NB4 (cell line): ENCODE measurements around the gene MARK1.

Experiments used
- DNase-seq: peaks from one replicate; pipeline ENCODE4 v3.0.0; 2010; ENCODE audit warnings: low read depth
- H3K4me3 ChIP-seq: one replicate; pipeline ENCODE4 v1.5.1; 2011; ENCODE audit warnings: mild to moderate bottlenecking, low read depth, low read length, moderate library complexity
- MYC ChIP-seq: IDR thresholded peaks from 2 replicates; pipeline ENCODE4 v1.6.1; 2011; ENCODE audit warnings: low read depth, low read length
- POLR2A ChIP-seq: IDR thresholded peaks from 2 replicates; pipeline ENCODE4 v1.6.1; 2011; ENCODE audit warnings: mild to moderate bottlenecking; ENCODE audit not compliant: insufficient read length; ENCODE audit errors: extremely low read depth
- TF ChIP-seq, protein P1 (sequence below): IDR thresholded peaks from 2 replicates; pipeline ENCODE4 v1.6.1; 2011; ENCODE audit warnings: low read depth, low read length
- TF ChIP-seq, protein P2 (sequence below): IDR thresholded peaks from one replicate; pipeline ENCODE4 v1.5.1; 2012; ENCODE audit warnings: low read depth, low read length

The MARK1 gene

DNA sequence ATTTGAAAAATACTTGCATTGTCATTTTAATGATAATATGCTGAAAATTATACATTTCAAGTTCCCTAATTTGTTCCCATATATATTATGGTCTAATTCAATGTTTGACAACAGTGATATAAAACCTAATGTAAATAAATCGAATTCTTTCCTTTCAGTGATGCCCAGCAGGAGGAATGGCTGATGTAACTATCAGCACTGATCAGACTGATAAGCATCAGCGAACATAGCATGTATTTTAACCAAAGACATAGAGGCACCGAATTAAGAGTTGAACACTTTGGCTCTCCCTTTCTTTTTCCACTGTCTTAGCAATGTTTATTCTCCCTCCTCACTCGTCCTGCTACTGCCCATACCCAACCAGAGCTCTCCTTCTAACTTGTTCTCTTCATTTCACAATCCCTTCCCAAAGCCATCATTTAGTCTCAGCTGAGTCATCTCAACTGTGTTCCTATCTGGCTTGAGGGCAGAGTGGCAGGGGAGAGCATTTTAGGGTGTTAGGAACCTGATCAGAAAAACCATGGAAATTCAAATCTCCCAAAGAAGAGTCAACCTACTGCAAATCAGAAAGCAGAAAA lies 103.4 kb downstream of the MARK1 start:
- no peak for DNase-seq
- TF ChIP-seq, protein P1, sequence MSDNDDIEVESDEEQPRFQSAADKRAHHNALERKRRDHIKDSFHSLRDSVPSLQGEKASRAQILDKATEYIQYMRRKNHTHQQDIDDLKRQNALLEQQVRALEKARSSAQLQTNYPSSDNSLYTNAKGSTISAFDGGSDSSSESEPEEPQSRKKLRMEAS: no peak
- H3K4me3 ChIP-seq: no peak overlapping the region

DNA sequence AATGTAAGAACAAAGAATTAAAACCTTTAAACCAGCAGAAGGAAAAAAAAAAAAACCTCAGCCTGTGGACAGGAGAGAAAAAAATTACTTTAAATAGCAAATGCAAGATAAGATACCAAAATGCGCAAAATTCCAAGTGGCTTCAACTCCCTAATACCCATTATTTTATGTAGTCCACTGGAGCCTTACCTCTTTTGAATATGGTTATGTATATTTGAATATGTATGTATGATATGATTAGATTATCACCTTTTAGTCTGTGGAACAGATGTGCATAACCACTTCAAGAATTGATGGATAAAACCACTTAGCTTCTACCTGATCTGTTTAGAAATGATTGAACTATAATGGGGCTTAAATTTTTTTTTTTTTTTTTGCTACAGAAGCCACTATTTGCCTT lies 109.8 kb downstream of the MARK1 start:
- H3K4me3 ChIP-seq: no peak overlapping the region
- DNase-seq: no peak
- TF ChIP-seq MYC: no peak
- TF ChIP-seq, protein P1: no peak
- TF ChIP-seq, protein P2, sequence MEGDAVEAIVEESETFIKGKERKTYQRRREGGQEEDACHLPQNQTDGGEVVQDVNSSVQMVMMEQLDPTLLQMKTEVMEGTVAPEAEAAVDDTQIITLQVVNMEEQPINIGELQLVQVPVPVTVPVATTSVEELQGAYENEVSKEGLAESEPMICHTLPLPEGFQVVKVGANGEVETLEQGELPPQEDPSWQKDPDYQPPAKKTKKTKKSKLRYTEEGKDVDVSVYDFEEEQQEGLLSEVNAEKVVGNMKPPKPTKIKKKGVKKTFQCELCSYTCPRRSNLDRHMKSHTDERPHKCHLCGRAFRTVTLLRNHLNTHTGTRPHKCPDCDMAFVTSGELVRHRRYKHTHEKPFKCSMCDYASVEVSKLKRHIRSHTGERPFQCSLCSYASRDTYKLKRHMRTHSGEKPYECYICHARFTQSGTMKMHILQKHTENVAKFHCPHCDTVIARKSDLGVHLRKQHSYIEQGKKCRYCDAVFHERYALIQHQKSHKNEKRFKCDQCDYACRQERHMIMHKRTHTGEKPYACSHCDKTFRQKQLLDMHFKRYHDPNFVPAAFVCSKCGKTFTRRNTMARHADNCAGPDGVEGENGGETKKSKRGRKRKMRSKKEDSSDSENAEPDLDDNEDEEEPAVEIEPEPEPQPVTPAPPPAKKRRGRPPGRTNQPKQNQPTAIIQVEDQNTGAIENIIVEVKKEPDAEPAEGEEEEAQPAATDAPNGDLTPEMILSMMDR: no peak
- no peak for TF ChIP-seq POLR2A

DNA sequence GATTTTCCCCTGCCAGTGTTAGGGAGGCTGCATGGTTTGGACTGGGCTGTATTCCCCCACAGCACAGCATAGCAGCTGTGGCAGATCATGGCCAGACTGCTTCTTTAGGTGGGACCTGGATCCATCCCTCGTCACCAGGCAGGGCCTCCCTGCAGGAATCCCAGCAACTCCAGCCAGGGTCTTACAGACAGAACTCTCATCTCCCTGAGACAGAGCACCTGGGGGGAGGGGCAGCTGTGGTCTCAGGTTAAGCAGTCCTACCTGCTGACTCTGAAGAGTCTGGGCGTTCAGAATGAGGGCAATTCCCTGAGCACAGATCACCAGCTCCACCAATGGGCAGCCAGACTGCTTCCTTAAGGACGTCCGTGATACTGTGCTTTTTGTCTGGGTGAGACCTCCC lies 114.3 kb downstream of the MARK1 start:
- TF ChIP-seq MYC (no peak), POLR2A (no peak)
- TF ChIP-seq, protein P1: no peak
- TF ChIP-seq, protein P2: no peak
- DNase-seq: no peak
- no peak overlapping the region for H3K4me3 ChIP-seq

DNA sequence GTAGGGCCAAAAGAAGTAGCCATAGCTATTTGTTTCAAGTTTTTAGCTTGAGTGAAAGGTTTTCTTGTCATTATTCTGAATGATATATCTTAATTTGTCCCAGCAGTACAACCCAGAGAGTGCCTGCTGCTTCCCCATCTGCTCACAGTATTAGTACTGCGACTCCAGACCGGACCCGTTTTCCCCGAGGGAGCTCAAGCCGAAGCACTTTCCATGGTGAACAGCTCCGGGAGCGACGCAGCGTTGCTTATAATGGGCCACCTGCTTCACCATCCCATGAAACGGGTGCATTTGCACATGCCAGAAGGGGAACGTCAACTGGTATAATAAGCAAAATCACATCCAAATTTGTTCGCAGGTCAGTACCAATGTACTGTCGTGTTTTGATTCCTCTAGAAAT lies 125.1 kb downstream of the MARK1 start:
- DNase-seq: no peak
- H3K4me3 ChIP-seq: no peak overlapping the region
- TF ChIP-seq, protein P2: no peak
- TF ChIP-seq MYC: no peak
- TF ChIP-seq, protein P1: no peak
- no peak for TF ChIP-seq POLR2A

DNA sequence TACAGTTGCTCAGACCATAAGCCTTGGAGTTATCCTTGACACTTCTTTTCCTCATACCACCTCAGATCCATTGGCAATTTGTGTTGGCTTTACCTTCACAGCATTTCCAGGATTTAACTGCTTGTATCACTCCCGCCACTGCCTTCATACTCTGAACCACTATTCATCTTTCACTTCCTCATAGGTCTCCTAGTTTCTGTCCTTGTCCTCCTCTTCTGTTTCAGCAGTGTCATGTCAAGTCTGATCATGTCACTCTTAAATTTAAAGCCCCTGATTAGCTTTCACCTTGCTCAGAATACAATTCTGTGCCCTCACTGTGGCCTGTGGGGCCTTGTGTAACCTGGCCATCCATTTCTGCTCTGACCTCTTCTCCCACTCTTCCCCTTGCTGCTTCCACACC lies 127.6 kb downstream of the MARK1 start:
- DNase-seq: no peak
- H3K4me3 ChIP-seq: no peak overlapping the region
- TF ChIP-seq MYC (no peak), POLR2A (no peak)
- TF ChIP-seq, protein P2: no peak
- TF ChIP-seq, protein P1: no peak

DNA sequence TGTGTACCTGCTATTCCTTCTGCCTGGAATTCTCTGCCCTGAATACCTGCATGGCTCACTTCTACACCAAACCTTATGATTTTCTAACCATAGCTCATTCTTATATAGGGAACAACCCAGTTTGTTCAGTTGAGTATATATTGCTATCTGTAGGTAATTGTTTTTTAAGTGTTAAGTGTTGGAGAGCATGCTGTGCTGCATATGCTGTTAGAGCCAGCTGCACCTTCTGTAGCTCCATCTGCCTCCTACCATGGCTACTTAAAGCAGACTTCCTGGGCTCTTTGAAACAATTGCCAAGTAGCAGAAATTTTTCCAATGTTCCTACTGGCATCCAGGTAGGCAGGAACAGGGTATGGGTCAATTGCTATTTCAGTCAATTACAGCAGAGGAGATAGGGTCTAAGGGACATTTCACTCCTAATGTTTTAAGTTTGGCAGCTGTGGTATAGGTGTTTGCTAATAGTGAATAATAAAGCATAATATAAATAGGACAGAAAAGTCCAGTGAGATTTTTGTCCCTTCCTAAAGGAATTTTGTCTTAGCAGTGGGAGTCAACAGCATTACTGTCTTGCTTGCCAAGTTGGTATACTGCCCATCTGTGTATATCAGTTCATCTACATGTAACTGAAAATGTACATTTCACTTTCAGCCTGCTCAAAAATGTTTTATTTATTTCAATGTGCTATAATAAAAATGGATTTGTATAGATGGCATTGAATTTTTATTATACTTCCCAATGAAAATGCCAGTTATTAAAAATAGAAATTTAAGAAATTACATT lies 128.2 kb downstream of the MARK1 start:
- H3K4me3 ChIP-seq: no peak overlapping the region
- TF ChIP-seq POLR2A (no peak), MYC (no peak)
- TF ChIP-seq, protein P1: no peak
- TF ChIP-seq, protein P2: no peak
- no peak for DNase-seq
